ENCODE results near the gene JAKMIP2.

The JAKMIP2 gene

GRCh38 chr5:147694772-147695171 lies 87.8 kb downstream of the JAKMIP2 start:
- no peak for DNase-seq (ENCODE audit: low spot score)

DNA sequence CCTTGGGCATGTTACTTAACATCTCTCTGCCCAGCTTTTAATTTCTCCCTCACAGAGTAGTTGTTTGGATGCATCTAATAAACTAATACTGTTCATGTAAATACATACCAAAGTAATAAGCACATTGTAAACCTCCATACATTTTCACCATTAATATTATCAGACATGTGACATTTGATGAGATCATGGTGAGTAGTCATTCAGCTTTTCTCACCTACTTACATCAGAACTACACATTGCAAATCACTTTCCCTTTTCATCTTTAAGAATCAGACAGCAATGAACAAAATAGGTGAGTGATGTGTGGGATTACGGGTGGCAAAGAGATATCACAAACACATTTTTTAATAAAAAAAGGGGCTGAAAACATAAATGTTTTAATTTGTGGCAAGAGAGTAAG lies 89.3 kb downstream of the JAKMIP2 start:
- DNase-seq (ENCODE audit: low spot score): no peak

DNA sequence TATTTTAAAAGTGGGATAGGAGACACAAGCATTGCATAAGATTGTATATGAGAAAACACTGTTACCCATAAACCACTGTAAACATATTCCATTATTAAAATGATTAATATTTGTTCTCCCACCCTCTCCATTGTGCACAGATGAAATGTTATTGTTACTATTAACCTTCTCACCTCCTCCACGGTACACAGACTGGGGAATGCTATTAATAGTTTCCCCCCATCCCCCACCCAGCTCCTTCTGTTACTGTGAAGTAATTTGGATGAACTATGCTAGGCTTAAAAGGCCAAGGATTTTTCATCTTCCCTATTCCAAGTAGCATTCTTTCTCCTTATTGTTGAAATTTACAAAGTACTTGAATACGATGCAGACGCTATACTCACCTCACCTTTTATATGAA lies 91.4 kb downstream of the JAKMIP2 start:
- DNase-seq (ENCODE audit: low spot score): no peak

DNA sequence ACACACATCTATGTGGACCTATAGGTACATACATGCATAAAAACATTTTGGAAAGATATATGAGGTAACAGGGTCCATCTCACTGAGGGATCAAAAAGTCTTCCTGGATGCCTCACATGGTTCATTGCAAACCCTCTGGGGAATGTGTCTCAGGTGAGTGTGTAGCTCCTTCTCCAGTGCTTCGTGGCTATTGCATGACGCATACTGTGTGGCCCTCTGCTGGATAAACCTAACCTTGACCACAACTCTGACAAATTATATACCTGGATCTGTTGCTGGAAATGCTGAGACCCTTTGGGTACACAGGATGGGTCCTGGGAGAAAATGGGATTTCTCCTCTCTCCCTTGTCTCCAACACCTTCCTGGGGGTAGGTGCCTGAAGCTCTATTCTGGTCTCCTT lies 91.9 kb downstream of the JAKMIP2 start:
- no peak for DNase-seq (ENCODE audit: low spot score)

DNA sequence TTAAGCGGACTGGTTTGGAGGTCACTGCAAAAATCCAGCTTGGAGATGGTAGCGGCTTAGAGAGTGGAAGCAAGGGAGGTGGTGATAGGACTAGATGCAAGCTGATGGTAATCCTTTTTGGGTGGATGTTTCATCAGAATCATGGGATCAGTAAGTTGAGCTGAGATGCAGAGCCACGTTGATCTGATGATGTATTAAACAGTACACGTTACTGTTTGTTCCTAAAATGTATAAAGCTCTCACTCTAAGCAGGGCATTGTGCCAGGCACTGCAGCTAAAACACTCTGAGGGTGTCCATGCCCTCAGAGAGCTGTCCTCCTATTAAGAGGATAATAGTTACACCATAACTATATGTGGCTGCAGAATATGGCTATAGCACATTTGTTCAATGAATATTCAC lies 93.1 kb downstream of the JAKMIP2 start:
- no peak for DNase-seq (ENCODE audit: low spot score)

- DNase-seq (ENCODE audit: low spot score): no peak
Observed at GRCh38 chr5:147688656-147689356, 93.7 kb downstream of the JAKMIP2 start.

DNA sequence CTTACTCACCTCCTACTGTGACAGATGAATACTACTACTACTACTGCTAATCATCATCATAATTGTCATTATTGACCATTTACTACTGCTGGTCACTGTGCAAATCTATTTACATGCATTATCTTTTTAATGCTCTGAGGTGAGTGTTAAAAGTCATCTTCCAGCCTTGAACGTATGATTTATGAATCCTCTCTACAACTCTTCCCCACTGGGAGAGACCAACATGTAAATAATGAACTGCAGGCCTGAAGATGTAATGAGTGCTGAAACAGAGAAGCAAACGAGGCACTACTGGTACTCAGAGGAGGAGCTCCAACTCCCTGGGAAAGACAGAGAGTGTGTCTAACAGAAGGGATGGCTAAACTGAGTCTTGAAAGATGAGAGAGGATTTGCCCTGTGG lies 95.4 kb downstream of the JAKMIP2 start:
- no peak for DNase-seq (ENCODE audit: low spot score)

GRCh38 chr5:147686421-147686820 lies 96.1 kb downstream of the JAKMIP2 start:
- DNase-seq (ENCODE audit: low spot score): no peak

- no peak for DNase-seq (ENCODE audit: low spot score)
Observed at GRCh38 chr5:147685993-147686392, 96.5 kb downstream of the JAKMIP2 start.

- DNase-seq (ENCODE audit: low spot score): no peak
Observed at GRCh38 chr5:147675168-147675567, 107.4 kb downstream of the JAKMIP2 start.

DNA sequence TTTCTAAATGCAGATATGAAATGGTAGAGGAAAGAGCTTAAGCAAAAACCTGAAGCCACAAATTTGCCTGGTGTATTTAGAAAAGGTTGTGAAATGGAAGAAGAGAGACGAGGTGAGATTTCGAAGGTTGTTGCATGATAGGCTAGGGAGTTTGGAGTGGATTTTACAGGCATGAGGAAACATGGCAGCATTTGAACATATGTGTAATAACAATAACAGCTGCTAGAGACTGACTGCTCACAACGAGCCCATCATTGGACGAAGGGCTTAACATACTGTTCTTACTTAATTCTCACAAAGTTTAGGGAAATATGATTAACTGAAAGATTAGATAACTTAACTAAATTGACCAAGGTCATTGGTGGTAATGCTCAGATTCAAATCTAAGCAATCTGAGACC lies 108.1 kb downstream of the JAKMIP2 start:
- no peak for DNase-seq (ENCODE audit: low spot score)

DNA sequence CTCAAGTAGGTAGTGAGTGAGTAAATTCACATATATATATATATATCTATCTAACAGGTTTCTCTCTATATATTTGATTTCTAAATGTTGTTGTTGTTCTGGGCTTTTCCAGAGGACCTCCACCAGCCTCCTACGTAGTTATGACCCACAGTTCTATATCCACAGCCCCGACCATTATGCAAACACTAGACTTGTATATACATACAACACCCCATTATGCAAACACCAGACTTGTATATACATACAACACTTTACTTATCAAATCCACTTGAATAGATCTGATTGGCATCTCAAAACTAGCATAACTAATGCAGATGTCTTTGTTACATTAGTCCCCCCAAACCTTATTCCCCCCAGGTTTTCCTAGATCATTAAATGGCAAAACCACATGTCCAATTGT lies 108.7 kb downstream of the JAKMIP2 start:
- DNase-seq (ENCODE audit: low spot score): no peak

- DNase-seq (ENCODE audit: low spot score): no peak
Observed at GRCh38 chr5:147673266-147673665, 109.3 kb downstream of the JAKMIP2 start.

DNA sequence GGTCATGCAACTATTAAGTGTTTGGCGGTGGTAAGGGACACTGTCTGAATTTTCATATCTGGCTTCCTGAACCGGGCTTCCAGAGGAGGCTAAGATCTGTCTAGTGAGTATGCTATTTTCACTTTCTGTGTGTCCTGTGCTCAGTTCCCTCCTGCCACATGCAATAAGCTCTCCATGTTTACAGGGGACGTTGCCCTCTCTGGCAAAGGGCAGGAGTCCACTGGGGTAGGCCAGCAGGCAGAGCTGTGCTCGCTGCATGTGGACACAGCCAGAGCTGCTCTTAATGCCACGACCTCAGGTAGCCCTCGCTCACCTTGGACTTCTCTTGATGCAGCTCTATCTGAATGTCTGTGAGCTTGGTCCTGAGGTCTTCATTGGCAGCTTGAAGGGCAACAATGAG lies 111.2 kb downstream of the JAKMIP2 start:
- DNase-seq (ENCODE audit: low spot score): no peak

DNA sequence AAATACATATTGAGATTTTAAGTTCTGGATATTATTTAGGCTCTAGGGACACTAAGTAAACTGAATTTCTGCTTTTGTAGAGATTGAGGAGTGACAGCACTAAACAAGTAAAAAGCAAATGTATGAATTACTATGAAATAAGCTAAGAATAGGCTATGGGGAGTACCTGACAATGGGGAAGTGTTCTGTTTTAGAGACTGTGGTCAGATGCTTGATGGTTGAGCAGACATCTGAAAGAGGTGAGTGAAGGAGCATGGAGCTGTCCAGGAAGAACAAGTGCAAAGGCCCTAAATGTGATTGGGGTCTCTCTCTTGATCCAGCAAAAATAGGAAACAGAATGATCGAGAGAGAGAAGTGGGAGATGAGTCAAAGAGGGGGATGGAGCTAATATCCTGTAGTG lies 111.7 kb downstream of the JAKMIP2 start:
- no peak for DNase-seq (ENCODE audit: low spot score)

GRCh38 chr5:147669169-147669869 lies 113.2 kb downstream of the JAKMIP2 start:
- DNase-seq (ENCODE audit: low spot score): no peak

GRCh38 chr5:147668385-147668784 lies 114.1 kb downstream of the JAKMIP2 start:
- no peak for DNase-seq (ENCODE audit: low spot score)

- no peak for DNase-seq (ENCODE audit: low spot score)
Observed at GRCh38 chr5:147667363-147667762, 115.2 kb downstream of the JAKMIP2 start.

- DNase-seq (ENCODE audit: low spot score): no peak
Observed at GRCh38 chr5:147666419-147666818, 116.1 kb downstream of the JAKMIP2 start.

- DNase-seq (ENCODE audit: low spot score): no peak
Observed at GRCh38 chr5:147661541-147661940, 121.0 kb downstream of the JAKMIP2 start.

DNA sequence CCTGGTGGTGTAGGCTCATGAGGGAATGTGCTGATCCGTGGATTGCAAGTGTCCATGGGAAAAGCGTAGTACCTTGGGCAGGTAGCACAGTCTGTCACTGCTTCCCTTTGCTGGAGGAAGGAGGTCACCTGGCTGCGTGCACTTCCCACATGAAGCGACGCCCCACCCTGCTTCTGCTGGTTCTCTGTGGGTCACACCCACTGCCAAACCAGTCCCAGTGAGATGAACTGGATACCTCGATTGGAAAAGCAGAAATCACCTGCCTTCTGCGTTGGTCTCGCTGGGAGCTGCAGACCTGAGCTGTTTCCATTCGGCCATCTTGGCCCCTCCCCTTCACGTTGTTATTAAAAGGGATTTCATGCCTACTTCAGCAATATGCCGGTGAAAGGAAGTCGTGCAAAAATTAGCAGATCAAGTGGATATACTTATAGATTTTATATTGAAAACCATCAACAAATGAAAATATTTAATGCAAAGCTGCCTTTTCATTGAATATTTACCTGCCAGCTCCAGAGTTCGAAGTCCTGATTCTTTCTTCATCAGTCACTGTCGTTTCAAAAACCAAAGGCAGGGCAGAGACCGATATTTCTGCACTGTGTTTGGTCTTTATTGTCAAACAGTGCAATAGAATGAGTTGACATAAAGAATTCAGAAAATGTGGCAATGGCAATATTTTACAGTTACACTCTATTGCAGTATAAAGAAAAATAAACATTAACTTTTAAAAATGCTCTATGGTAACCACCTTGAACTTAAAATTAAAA lies 123.2 kb downstream of the JAKMIP2 start:
- DNase-seq (ENCODE audit: low spot score): no peak

DNA sequence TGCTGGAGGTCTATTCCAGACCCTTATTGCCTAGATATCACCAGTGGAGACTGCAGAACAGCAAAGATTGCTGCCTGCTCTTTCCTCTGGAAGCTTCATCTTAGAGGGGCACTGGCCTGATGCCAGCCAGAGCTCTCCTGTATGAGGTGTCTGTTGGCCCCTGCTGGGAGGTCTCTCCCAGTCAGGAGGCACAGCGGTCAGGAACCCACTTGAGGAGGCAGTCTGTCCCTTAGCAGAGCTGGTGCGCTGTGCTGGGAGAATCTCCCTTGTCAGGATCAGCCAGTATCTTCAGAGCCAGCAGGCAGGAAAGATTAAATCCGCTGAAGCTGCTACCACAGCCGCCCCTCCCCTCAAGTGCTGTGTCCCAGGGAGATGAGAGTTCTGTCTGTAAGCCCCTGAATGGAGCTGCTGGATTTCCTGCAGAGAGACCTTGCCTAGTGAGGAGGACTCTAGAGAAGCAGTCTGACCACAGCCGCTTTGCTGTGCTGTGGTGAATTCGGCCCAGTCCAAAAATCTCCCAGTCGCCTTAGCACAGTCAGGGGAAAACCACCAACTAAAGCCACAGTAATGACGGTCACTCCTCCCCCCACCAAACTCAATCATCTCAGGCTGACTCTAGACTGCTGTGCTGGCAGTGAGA lies 124.1 kb downstream of the JAKMIP2 start:
- DNase-seq (ENCODE audit: low spot score): no peak

DNA sequence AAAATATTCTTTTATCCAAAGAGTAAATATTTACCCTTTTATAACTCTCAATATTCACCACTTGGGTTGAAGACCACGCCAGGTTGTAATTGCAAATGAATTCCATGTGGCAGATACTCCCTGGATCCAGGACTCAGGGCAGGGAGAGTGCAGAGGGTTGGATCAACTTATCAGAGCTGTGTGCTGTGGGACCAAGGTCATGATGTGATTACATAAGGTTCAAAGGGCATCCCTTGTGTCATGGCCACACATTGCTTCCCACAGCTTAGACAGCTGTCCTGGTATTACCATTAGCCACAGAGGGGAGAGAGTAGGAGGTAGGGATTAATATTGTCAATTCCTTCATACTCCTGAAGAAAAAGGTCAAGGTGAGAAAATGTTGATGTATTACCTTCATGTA lies 133.9 kb downstream of the JAKMIP2 start:
- DNase-seq (ENCODE audit: low spot score): no peak

Measured in GM03348 (cell line).